ENCODE results near the gene IL15. TPM values are rescaled to one million over a fixed set of nuclear protein-coding genes. Genes with fewer than 3 reads are reported as not detected.
"Not testable (repeated sequence)": the region's sequence is repeated elsewhere in the genome, so short reads cannot be mapped to it uniquely, and the experiment has no call there.

The IL15 gene
- 3.4 and 6.0 TPM in 2 replicates for total RNA-seq
- 3.8 TPM for polyA plus RNA-seq (2012)

GRCh38 chr4:141636082-141636770 lies at the start of gene IL15:
Gene IL15, plus strand, starts transcription at chr4:141636583. Its CDS starts 82,882 bp downstream, at chr4:141719465.
- DNase-seq (ENCODE audit: low read depth): peak; percentile 80

- no peak for DNase-seq (ENCODE audit: low read depth)
Observed at GRCh38 chr4:141587897-141588296, 48.5 kb upstream of the IL15 start.

GRCh38 chr4:141595531-141595930 lies 40.9 kb upstream of the IL15 start:
- no peak for DNase-seq (ENCODE audit: low read depth)

GRCh38 chr4:141599853-141600252 lies 36.5 kb upstream of the IL15 start:
- no peak for DNase-seq (ENCODE audit: low read depth)

GRCh38 chr4:141604683-141605082 lies 31.7 kb upstream of the IL15 start:
- DNase-seq (ENCODE audit: low read depth): not testable (repeated sequence)

- no peak for DNase-seq (ENCODE audit: low read depth)
Observed at GRCh38 chr4:141605425-141605856, 30.9 kb upstream of the IL15 start.

- DNase-seq (ENCODE audit: low read depth): peak; percentile 45
Observed at GRCh38 chr4:141609243-141609642, 27.1 kb upstream of the IL15 start.

- DNase-seq (ENCODE audit: low read depth): no peak
Observed at GRCh38 chr4:141610365-141610764, 26.0 kb upstream of the IL15 start.

GRCh38 chr4:141614878-141615586 lies 21.4 kb upstream of the IL15 start:
- DNase-seq (ENCODE audit: low read depth): no peak

- DNase-seq (ENCODE audit: low read depth): not testable (repeated sequence)
Observed at GRCh38 chr4:141615587-141615918, 20.8 kb upstream of the IL15 start.

GRCh38 chr4:141620715-141621114 lies 15.7 kb upstream of the IL15 start:
- no peak for DNase-seq (ENCODE audit: low read depth)

- no peak for DNase-seq (ENCODE audit: low read depth)
Observed at GRCh38 chr4:141625023-141625422, 11.4 kb upstream of the IL15 start.

GRCh38 chr4:141630854-141631253 lies 5.5 kb upstream of the IL15 start:
- DNase-seq (ENCODE audit: low read depth): no peak

- DNase-seq (ENCODE audit: low read depth): no peak
Observed at GRCh38 chr4:141635736-141636081, 674 bp upstream of the IL15 start.

- peak; percentile 67 for DNase-seq (ENCODE audit: low read depth)
Observed at GRCh38 chr4:141636771-141637460, 533 bp downstream of the IL15 start.

GRCh38 chr4:141637565-141637964 lies 1.2 kb downstream of the IL15 start:
- DNase-seq (ENCODE audit: low read depth): no peak

GRCh38 chr4:141638230-141638629 lies 1.8 kb downstream of the IL15 start:
- DNase-seq (ENCODE audit: low read depth): no peak

- DNase-seq (ENCODE audit: low read depth): no peak
Observed at GRCh38 chr4:141640696-141641095, 4.3 kb downstream of the IL15 start.

GRCh38 chr4:141642063-141642462 lies 5.7 kb downstream of the IL15 start:
- DNase-seq (ENCODE audit: low read depth): no peak

GRCh38 chr4:141642711-141643110 lies 6.3 kb downstream of the IL15 start:
- no peak for DNase-seq (ENCODE audit: low read depth)

- DNase-seq (ENCODE audit: low read depth): peak; percentile 50
Observed at GRCh38 chr4:141643557-141643956, 7.2 kb downstream of the IL15 start.

- no peak for DNase-seq (ENCODE audit: low read depth)
Observed at GRCh38 chr4:141645611-141646340, 9.4 kb downstream of the IL15 start.
